ENCODE results near the gene TMEM258.

DNA sequence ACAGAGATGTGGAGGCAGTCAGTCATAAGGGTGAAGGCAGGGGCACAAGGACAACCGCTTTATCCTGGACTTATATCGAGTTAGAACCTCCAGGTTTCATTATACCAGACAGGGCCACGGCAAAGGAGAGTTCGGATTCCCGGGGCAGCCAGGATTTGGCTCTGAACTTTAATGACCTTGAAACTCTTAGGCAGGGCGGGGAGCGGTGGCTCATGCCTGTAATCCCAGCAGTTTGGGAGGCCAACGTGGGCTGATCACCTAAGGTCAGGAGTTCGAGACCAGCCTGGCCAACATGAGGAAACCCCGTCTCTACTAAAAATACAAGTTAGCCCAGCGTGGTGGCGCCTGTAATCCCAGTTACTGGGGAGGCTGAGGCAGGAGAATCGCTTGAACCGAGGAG is 41.0 kb downstream of the TMEM258 start:
- no peak for TF ChIP-seq TAF1 (IDR thresholded peaks at IDR 0.05; ENCODE audit: borderline replicate concordance, insufficient read depth, low read length)
- TF ChIP-seq POLR2AphosphoS5 (IDR thresholded peaks at IDR 0.05; ENCODE audit: low read depth, low read length): no peak
- no peak for TF ChIP-seq FOXP2 (optimal IDR thresholded peaks at IDR 0.05; ENCODE audit: borderline replicate concordance, extremely low read depth, extremely low read length, insufficient read depth)
- TF ChIP-seq, protein P1, sequence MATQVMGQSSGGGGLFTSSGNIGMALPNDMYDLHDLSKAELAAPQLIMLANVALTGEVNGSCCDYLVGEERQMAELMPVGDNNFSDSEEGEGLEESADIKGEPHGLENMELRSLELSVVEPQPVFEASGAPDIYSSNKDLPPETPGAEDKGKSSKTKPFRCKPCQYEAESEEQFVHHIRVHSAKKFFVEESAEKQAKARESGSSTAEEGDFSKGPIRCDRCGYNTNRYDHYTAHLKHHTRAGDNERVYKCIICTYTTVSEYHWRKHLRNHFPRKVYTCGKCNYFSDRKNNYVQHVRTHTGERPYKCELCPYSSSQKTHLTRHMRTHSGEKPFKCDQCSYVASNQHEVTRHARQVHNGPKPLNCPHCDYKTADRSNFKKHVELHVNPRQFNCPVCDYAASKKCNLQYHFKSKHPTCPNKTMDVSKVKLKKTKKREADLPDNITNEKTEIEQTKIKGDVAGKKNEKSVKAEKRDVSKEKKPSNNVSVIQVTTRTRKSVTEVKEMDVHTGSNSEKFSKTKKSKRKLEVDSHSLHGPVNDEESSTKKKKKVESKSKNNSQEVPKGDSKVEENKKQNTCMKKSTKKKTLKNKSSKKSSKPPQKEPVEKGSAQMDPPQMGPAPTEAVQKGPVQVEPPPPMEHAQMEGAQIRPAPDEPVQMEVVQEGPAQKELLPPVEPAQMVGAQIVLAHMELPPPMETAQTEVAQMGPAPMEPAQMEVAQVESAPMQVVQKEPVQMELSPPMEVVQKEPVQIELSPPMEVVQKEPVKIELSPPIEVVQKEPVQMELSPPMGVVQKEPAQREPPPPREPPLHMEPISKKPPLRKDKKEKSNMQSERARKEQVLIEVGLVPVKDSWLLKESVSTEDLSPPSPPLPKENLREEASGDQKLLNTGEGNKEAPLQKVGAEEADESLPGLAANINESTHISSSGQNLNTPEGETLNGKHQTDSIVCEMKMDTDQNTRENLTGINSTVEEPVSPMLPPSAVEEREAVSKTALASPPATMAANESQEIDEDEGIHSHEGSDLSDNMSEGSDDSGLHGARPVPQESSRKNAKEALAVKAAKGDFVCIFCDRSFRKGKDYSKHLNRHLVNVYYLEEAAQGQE (IDR thresholded peaks at IDR 0.05; ENCODE audit: insufficient read depth in 1 of 2, low read depth in 2 of 2, low read length in 2 of 2): no peak
- no peak for TF ChIP-seq SIN3A (IDR thresholded peaks at IDR 0.05; ENCODE audit: borderline replicate concordance, insufficient read depth, low read length)

All from PFSK-1 (cell line).